OCI-M1 (cell line): ENCODE data around the gene RAX.
"Not testable (repeated sequence)": the region's sequence is repeated elsewhere in the genome, so short reads cannot be mapped to it uniquely, and the experiment has no call there.

Experiments used
- DNase-seq: peaks from one replicate; lab custom pipeline; 2025; lab: John Stamatoyannopoulos, UW

Gene RAX

GRCh38 chr18:59273759-59274532 lies 692 bp upstream of the RAX start:
- no peak for DNase-seq

DNA sequence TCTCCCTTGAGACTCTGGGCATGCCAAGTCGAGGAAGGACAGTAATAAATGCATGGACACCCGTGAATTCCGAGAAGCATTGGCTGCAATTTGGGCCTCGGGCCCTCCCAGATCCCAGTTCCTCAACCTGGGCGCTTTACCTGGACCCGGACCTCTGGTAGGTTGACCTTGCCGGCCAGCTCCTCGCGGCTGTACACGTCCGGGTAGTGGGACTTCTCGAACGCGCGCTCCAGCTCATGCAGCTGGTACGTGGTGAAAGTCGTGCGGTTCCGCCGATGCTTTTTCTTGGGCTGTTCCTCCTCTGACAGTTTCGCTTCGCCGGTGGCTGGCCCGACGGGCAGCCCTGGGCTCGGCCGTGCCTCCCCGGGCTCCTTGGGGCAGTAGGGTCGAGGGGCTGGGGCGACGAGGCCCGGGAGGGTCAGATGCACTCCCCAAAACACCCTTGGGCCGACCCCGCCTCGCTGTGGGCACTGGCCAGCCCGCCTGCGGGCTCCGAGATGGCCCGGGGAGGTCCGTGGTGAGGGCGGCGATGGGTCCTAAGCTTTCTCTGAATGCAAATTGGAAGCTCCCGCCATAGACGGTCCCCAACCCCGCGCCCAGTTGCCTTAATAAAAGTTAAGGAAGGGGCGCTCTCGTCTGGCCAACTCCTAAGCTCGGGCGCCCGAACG lies 899 bp downstream of the RAX start:
- DNase-seq: no peak

DNA sequence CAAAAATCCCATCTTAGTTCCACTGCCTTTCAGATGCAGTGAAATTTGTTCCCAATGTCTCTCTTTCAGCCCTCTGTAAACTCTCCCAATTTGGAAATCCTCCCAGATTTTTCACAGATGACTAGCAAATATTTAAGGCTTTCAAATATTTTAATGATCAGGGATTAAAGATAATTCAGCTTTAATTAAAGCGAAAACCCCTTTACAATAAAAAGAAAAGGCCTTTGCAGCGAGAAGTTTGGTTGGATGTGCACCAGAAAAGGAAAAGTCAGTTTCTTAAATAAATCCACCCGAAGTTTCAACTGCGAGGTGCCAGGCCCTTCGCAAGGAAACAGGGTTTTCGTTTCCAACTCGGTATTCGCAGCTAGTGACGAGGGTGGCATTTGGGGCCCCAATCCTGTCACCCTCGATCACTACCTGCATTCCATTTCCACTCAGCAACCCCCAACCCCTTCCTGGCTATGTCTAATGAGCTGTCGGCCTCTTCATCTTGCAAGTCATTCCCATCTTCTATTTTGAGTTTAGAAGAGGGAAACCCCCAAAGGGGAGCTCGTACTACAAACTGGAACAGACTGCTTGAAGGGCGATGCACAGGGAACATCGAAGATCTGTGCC lies 1.5 kb downstream of the RAX start:
- no peak for DNase-seq

GRCh38 chr18:59270689-59271257 lies 2.5 kb downstream of the RAX start:
- DNase-seq: peak; percentile 67

- DNase-seq: no peak
Observed at GRCh38 chr18:59269563-59270119, 3.6 kb downstream of the RAX start.

DNA sequence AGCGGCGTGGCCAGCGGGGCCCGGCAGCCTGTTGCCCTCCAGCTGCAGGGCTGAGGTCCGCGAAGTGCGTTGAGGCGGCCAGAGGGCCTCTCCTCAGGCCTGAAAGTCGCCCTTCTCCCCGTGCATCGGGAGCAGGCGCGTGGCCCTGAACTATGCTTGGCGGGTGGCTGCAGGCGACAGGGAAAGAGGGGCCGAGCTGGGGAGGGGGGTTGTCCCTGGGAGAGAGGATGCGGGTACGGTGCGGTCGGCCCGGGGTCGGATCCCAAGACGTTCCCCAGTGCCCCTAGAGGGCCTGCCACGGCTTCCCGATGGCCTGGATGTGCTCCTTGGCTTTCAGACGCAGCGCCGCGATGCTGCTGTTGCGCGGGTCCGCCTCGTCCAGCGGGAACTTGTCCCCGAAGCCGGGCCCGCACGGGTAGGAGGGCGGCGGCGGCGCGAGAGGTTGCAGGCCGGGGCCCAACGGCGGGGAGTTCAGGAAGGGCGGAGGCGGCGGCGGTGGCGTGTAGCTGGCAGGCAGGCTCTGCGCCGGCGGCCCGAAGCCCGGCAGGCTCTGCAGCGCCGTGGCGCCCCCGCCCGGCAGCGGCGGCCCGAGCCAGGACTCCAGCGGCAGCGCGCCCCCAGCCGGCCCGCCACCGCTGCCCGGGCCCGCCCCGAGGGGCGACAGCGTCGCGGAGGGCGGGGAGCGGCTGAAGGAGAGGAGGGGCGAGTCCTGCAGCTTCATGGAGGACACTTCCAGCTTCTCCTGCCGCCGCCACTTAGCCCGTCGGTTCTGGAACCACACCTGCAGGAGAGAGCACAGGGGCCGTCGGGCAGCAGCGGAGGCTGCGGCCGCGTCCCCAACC lies 4.3 kb downstream of the RAX start:
- DNase-seq: no peak

DNA sequence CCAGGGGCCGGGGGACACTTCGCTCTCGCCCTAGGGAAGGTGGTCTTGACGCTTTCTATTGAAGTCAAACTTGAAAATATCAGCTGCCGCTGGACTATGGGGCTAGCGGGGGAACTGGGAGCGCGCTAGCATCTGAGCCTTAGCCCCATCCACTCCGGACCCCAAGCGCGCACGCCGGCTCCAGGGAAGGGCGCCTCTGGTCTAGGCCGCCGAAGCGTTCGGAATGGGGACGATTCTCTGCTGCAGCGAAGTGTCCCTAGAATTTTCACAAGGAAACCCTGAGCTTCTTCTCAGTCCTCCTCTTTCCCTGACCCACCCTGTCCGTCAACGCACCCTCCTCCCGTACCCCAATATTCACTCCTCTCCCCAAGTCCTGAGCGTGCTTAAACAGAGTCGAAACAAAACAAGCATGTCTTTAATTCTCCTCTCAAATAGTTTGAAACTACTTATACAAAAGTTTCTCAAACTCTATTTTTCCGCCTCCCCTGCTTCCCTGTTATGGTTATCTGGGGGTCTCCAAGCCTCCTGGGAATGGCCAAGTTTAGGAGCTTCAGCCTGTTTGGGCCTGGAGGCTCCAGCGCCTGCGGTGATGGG lies 5.0 kb downstream of the RAX start:
- no peak for DNase-seq

DNA sequence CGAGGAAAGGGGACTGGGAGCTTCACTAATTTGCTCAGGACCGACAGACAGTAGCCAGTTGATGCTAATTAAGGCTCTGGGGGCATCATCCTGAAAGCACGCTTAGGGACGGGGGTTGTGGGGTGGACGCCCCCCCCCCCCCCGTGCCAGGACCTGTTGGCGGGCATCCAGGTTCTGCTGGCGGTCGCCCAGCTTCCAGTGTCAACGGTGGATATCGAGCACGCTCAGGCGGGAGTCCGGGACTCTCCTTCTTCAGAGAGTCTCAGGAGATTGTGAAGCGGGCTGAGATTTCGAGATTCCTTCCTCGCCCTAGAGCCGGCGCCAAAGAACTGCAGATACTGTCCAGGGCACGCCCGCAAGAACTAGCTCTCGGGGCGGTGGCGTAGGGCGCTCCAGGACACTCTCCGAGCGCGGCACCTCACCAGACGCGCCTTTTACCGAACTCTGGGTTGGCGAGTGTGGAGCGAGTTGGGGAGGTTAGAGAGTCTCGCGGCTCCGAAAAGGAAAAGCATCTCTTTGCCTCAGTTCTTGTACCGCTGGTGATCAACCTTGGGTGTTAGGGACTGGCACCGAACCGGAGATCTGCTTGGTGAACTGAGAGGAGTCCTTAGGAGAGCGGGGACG lies 5.6 kb downstream of the RAX start:
- DNase-seq: no peak

GRCh38 chr18:59266886-59267502 lies 6.3 kb downstream of the RAX start:
- no peak for DNase-seq

GRCh38 chr18:59266459-59266858 lies 6.8 kb downstream of the RAX start:
- DNase-seq: no peak

DNA sequence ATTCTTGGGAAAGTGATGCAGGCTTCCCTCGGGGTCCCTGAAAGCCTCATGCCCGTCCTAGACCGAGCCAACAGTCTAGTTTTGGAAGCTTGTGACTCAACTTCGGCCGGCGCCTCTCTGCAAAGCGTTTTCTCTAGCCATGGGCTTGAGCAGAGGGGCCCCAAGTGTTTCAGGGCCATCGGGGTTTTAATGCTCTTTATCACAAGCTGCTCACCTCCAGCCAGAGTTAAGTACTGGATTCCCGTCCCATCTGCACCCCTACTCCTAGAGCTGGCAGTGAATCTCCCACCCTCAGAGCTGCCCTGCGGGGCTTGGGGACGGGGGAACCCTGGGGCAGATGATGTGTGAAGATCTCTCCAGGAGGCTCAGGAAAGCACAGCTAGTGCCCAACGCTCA lies 7.3 kb downstream of the RAX start:
- no peak for DNase-seq

DNA sequence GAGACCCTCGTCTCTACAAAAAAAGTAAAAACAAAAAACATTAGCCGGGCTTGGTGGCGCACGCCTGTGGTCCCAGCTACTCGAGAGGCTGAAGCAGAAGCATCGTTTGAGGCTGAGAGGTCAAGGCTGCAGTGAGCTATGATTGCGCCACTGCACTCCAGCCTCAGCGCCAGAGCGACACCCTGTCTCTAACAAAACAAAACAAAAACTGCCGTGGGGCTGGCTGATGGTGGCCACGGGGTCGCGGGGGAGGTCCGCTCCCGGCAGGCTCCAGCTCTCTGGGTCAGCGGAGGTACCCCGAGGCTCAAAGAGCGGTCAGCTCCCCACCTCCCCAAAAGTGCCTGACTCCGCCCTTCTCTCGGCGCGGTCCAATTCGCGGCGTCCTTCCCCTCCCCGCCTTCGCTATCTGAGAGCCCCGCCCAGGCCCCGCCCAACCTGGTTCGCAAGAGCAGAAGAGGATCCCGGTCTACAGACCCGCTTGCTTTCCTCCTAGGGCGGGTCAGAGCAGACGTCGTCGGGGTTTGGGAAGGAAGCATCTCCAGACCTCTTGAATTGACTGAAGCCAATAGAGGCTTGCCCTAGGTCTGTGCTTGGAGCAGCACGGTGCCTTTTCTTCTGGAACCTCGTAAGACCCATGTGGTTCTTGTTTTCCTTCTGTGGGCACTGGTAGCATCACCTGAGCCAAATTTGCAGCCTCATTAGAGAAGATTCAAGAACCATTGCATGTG lies 7.8 kb downstream of the RAX start:
- no peak for DNase-seq

DNA sequence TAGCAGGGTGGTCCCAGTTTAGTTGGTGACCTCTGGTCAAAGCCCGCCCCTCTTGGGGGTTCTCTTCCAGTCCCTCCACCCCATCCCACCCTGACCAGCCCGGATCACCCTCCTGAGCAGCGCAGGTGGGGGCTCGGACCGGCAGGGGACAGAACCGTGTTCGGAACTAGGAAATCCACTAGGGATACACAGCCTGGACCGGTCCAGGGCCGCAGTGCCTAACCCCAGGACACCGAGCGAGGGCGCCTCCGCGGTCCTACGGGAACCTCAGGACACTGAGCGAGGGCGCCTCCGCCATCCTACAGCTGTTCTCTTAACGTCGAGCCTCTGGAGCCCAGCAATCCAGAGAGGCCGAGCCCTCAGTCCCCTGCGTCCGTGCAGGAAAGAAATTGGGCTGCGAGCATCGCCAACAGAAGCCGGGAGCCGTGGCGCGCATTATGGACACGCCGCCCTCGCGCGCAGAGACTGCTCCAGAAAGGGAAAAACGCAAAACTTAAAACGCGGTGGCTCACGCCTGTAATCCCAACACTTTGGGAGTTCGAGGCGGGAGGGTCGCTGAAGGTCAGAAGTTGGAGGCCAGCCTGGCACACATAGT lies 8.5 kb downstream of the RAX start:
- no peak for DNase-seq

DNA sequence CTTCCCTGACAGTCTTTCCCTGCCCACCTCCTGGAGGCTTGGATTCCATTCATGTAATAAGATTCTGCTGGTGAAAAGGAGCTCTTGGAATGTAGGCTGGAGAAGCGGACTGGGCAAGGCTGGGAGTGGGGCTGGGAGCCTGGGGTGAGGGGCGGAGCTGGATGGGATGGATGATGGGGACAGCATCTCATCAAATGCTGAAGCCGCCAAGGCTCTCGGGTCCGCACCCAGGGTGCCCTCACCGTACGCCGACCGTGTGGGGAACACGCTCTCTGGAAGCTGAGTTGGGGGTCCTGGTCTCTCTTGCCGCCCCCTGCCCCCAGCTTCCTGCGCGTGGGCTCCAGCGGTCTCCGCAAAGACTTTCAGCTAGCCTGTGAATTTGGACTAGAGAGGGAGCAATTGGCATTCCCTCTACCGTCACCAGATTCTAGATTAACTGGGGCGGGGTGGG lies 9.1 kb downstream of the RAX start:
- DNase-seq: no peak

DNA sequence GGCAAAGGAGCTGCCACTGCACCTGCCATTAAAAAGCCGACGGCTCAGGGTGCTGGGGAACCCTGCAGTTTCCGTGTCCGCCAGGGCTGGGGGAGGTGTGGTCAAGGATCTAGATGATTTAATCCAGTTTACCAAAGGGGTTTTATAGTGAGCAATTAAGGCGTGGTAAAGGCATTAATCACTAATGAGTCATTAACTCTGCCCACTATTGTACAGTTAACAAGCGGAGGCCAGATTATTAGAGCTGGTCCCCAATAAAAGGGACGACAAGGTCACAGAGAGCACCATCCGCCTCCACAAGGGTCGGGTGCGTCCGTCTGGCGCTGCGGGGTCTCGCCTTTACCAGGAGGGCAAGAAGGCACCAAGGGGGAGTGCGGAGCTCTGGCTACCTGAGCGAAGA lies 9.6 kb downstream of the RAX start:
- DNase-seq: no peak

GRCh38 chr18:59262243-59262642 lies 11.0 kb downstream of the RAX start:
- not testable (repeated sequence) for DNase-seq

DNA sequence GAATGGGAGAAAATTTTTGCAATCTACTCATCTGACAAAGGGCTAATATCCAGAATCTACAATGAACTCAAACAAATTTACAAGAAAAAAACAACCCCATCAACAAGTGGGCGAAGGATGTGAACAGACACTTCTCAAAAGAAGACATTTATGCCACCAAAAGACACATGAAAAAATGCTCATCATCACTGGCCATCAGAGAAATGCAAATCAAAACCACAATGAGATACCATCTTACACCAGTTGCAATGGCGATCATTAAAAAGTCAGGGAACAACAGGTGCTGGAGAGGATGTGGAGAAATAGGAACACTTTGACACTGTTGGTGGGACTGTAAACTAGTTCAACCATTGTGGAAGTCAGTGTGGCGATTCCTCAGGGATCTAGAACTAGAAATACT lies 11.4 kb downstream of the RAX start:
- DNase-seq: not testable (repeated sequence)

- not testable (repeated sequence) for DNase-seq
Observed at GRCh38 chr18:59255491-59255890, 17.8 kb downstream of the RAX start.

GRCh38 chr18:59249199-59249774 lies 24.0 kb downstream of the RAX start:
- DNase-seq: peak; percentile 79
